ENCODE data around the gene LEKR1.

DNA sequence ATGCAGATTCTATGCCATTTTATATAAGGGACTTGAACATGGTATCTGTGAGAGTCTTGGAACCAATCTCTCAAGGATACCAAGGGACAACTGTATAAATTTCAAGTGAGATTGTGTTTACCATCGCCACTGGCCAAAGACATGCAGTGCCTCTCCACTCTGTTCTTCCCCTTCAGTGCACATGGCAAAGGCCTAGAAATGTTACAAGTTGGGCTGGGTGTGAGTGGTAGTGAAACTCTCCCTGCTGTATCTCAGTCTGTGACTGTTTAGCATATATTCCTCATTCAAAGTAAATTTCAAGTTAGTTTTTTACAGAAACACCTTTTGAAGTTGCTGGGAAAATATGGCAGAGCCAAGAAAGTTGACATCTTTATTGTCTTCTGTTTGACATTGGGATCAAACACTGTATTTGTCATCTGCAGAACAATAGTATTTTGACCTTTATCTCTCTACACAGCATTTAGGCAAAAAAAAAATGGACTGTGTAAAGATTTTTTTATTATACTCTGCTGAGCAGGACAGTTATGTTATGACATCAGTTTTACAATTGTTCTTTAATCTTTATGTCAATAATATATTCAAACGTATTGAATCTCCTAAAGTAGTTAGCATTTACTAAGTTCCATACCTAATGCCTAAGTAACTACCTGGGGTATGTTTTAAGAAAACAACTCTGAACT lies 232.4 kb downstream of the LEKR1 start:
- TF ChIP-seq, protein P1, sequence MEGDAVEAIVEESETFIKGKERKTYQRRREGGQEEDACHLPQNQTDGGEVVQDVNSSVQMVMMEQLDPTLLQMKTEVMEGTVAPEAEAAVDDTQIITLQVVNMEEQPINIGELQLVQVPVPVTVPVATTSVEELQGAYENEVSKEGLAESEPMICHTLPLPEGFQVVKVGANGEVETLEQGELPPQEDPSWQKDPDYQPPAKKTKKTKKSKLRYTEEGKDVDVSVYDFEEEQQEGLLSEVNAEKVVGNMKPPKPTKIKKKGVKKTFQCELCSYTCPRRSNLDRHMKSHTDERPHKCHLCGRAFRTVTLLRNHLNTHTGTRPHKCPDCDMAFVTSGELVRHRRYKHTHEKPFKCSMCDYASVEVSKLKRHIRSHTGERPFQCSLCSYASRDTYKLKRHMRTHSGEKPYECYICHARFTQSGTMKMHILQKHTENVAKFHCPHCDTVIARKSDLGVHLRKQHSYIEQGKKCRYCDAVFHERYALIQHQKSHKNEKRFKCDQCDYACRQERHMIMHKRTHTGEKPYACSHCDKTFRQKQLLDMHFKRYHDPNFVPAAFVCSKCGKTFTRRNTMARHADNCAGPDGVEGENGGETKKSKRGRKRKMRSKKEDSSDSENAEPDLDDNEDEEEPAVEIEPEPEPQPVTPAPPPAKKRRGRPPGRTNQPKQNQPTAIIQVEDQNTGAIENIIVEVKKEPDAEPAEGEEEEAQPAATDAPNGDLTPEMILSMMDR (IDR thresholded peaks at IDR 0.05), result no peak
- TF ChIP-seq POLR2A (IDR thresholded peaks at IDR 0.05), result no peak

Data from testis (tissue), 2 donors.